Anterior cingulate cortex (tissue), 58 donors: ENCODE measurements around the gene TBATA.

ENCODE experiments used
- DNase-seq, 58 donors: peaks; one replicate each; lab custom pipeline; 2025; lab: John Stamatoyannopoulos, UW

Gene TBATA

GRCh38 chr10:70809726-70810125, 24.5 kb upstream of the TBATA start:
- DNase-seq: no peak

- DNase-seq: no peak
Measured at GRCh38 chr10:70809011-70809611, 23.9 kb upstream of the TBATA start.

- DNase-seq: no peak
Measured at GRCh38 chr10:70807556-70807955, 22.4 kb upstream of the TBATA start.

GRCh38 chr10:70806841-70807240, 21.7 kb upstream of the TBATA start:
- no peak for DNase-seq

GRCh38 chr10:70805619-70806215, 20.5 kb upstream of the TBATA start:
- DNase-seq: no peak

- no peak for DNase-seq
Measured at GRCh38 chr10:70804421-70804808, 19.2 kb upstream of the TBATA start.

- no peak for DNase-seq
Measured at GRCh38 chr10:70803775-70804420, 18.7 kb upstream of the TBATA start.

- DNase-seq: no peak
Measured at GRCh38 chr10:70801854-70802253, 16.7 kb upstream of the TBATA start.

- DNase-seq: no peak
Measured at GRCh38 chr10:70799124-70799523, 13.9 kb upstream of the TBATA start.

GRCh38 chr10:70797840-70798239, 12.7 kb upstream of the TBATA start:
- DNase-seq: no peak

- DNase-seq: no peak
Measured at GRCh38 chr10:70795613-70796012, 10.4 kb upstream of the TBATA start.

- no peak for DNase-seq
Measured at GRCh38 chr10:70791386-70792039, 6.3 kb upstream of the TBATA start.

GRCh38 chr10:70786799-70787415, 1.7 kb upstream of the TBATA start:
- DNase-seq: no peak

- DNase-seq: no peak
Measured at GRCh38 chr10:70784471-70784870, 706 bp downstream of the TBATA start.

GRCh38 chr10:70784016-70784415, 1.2 kb downstream of the TBATA start:
- no peak for DNase-seq

GRCh38 chr10:70782746-70783680, 2.2 kb downstream of the TBATA start:
- no peak for DNase-seq

GRCh38 chr10:70782086-70782745, 3.0 kb downstream of the TBATA start:
- no peak for DNase-seq

- DNase-seq: no peak
Measured at GRCh38 chr10:70781461-70782051, 3.6 kb downstream of the TBATA start.

- no peak for DNase-seq
Measured at GRCh38 chr10:70780772-70781171, 4.4 kb downstream of the TBATA start.
